Measurements from ENCODE around the gene RXRB. TPM values are rescaled to one million over a fixed set of nuclear protein-coding genes. Genes with fewer than 3 reads are reported as not detected.

Gene RXRB
- total and polyA plus RNA-seq, 2 of the 8 experiments (the other 6 are each of a cell fraction or from before 2014, with no cell fraction given): 13.0 to 18.1 TPM

- TF ChIP-seq CTCF (IDR thresholded peaks at IDR 0.05; ENCODE audit: control extremely low read depth in 1 of 3, insufficient read depth in 1 of 3, low read depth in 1 of 3, low read length in 3 of 3): no peak
- TF ChIP-seq BACH1 (IDR thresholded peaks at IDR 0.05; ENCODE audit: low read length): no peak
- no peak for TF ChIP-seq JUN (IDR thresholded peaks at IDR 0.05; ENCODE audit: low read depth, low read length)
- TF ChIP-seq RFX5 (IDR thresholded peaks at IDR 0.05; ENCODE audit: borderline replicate concordance, low read depth, low read length): no peak
- TF ChIP-seq RBBP5 (IDR thresholded peaks at IDR 0.05; ENCODE audit: borderline replicate concordance, low read depth, low read length): peak; percentile 37; the same call in 1 of the 2 replicates
- no peak for TF ChIP-seq MAFK (IDR thresholded peaks at IDR 0.05; ENCODE audit: low read depth, low read length)
- TF ChIP-seq HDAC2 (IDR thresholded peaks at IDR 0.05; ENCODE audit: borderline replicate concordance in 1 of 2, low read depth in 2 of 2, low read length in 2 of 2): no peak
- TF ChIP-seq BCL11A (IDR thresholded peaks at IDR 0.05; ENCODE audit: low read depth in 2 of 2, low read length in 2 of 2): no peak
- no peak for TF ChIP-seq USF2 (IDR thresholded peaks at IDR 0.05; ENCODE audit: low read length)
- TF ChIP-seq ZNF274 (IDR thresholded peaks at IDR 0.05; ENCODE audit: borderline replicate concordance, extremely low read depth, low read length): no peak
- TF ChIP-seq JUND (IDR thresholded peaks at IDR 0.05; ENCODE audit: low read length): no peak
- TF ChIP-seq SUZ12 (IDR thresholded peaks at IDR 0.05; ENCODE audit: low read length): peak; percentile 67; the same call in 1 of the 2 replicates
- TF ChIP-seq ASH2L (IDR thresholded peaks at IDR 0.05; ENCODE audit: low read length): peak; percentile 60
- no peak for TF ChIP-seq KDM1A (IDR thresholded peaks at IDR 0.05; ENCODE audit: borderline replicate concordance, low read length)
- no peak for TF ChIP-seq RXRA (IDR thresholded peaks at IDR 0.05; ENCODE audit: insufficient read depth, low read depth, low read length)
- TF ChIP-seq CHD2 (IDR thresholded peaks at IDR 0.05; ENCODE audit: low read length): no peak
- TF ChIP-seq EP300 (IDR thresholded peaks at IDR 0.05; ENCODE audit: borderline replicate concordance in 1 of 2, low read depth in 2 of 2, low read length in 2 of 2): no peak
- TF ChIP-seq RNF2 (IDR thresholded peaks at IDR 0.05; ENCODE audit: borderline replicate concordance, low read depth, low read length, missing control alignments, poor library complexity, severe bottlenecking): peak; percentile 57
- TF ChIP-seq SP2 (IDR thresholded peaks at IDR 0.05; ENCODE audit: low read length): no peak
These were observed 12.9 kb upstream of the RXRB start (continued) for GRCh38 chr6:33213166-33213988.

Data from H1 (cell line).